Posterior vena cava (tissue), 2 donors: Measurements from ENCODE around the gene PYGL. TPM values are rescaled to one million over a fixed set of nuclear protein-coding genes. Genes with fewer than 3 reads are reported as not detected.
A peak's percentile ranks its signal among the peaks of the same experiment; 100 is the strongest.
"Not testable (repeated sequence)": the region's sequence is repeated elsewhere in the genome, so short reads cannot be mapped to it uniquely, and the experiment has no call there.

Experiments used
- DNase-seq: peaks from one replicate; pipeline ENCODE4 v3.0.0-alpha.2; 2020; ENCODE audit warnings: low spot score
- intact Hi-C, 2 donors: fragments of 100-400 bp; cut with DNase I; formaldehyde crosslinking; loops; one replicate each; pipeline versions ENCODE4 v1.14.1 to v1.14.2; 2022 to 2023
- total RNA-seq, 2 donors: library from RNA; stranded (reverse); fragmentation: NEBNext Ultra II Directional; extraction: Animal tissue kit (Norgen Biotek cat#: 25700); gene quantifications; one replicate each; pipeline ENCODE4 v1.2.1, GENCODE V29; 2021
- donor health status: DM: yes; HTN: yes; CAD: no.
- donor health status: DM: yes; HTN: yes; CAD: no.

The PYGL gene
- total RNA-seq, 2 donors from 2014 or later = 45.5 to 52.0 TPM

DNA sequence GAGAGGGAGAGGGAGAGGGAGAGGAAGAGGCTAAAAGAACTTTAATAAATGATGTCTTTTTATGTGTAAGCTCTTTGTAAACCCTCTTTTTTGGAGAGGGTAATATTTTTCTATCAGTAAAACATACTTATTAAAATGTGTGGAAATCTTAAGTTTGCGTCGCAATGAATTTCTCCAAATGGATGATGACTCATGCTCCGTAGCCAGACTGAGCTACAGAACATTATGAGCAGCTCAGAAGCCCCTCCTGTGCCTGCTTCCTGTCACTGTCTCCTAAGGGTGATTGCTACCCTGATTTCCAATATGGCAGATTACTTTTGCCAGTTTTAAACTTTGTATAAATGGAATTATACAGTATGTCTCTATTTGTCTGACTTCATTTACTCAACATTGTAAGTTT, 13.0 kb upstream of the PYGL start:
- intact Hi-C loops = no loop called here
- DNase-seq = no peak

DNA sequence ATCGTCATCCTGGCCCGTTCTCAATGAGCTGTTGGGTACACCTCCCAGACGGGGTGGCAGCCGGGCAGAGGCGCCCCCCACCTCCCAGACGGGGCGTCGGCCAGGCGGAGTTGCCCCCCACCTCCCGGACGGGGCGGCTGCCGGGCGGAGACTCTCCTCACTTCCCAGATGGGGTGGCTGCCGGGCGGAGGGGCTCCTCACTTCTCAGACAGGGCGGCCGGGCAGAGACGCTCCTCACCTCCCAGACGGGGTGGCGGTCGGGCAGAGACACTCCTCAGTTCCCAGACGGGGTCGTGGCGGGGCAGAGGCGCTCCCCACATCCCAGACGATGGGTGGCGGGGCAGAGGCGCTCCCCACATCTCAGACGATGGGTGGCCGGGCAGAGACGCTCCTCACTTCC, 12.1 kb upstream of the PYGL start:
- intact Hi-C loops, DNase-seq: not testable (repeated sequence)

DNA sequence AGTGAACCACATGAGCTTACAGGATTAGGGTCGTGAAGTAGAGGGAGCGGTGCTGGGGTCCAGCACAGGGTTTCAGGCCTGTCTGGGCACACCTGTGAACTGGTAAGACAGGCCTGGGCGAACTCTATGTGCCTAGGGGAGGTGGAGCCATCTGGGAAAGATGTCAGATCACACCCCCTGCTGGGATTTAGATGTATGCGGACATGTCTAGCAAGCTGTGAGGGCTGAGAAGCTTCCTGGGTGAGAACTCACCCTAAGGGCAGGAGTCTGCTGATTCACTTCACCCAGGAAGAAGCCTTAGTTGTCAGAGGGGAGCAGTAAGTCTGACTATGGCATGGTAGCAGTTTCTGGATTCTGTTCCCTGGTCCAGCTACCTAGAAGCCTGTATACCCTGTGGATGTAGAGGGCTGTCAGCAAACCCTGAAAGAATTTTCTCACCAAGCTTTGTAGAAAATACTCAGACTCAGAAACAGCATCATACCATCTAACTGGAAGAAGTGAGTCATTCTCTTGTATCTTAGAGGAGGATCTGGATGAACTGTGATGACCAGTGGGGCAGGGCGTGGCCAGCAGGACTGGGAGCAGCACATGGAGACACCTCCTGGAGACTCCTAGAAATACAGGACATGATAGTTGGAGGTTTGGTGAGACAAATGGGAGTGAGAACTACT, 11.2 kb upstream of the PYGL start:
- intact Hi-C loops = loop anchor here in 1 of 2 donors (1.0 kb wide), 1 partner anchor 34 kb away; no protein-coding TSS in a partner anchor
- peak; percentile 94 for DNase-seq

GRCh38 chr14:50954811-50955372, 10.6 kb upstream of the PYGL start:
- no peak for DNase-seq
- intact Hi-C loops = loop anchor here in 1 of 2 donors (1.0 kb wide), 1 partner anchor 34 kb away; no protein-coding TSS in a partner anchor

DNA sequence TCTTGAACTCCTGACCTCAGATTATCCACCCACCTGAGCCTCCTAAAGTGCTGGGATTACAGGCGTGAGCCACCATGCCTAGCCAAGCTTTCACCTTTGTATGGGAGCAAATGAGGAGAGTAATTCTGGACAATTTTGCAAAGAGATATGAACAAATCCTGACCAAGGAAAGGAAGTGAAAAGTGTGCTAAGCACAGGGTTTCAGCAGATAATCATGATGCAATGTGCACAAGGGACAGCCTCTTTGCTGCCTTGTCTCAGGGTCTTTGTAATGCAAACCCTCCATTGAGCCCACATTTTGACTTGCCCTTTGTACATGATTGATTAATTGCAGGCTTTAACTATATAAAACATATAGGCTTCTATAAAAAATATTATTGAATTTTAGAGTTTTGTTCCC, 9.2 kb upstream of the PYGL start:
- no peak for DNase-seq
- intact Hi-C loops = no loop called here

GRCh38 chr14:50951032-50951431, 6.7 kb upstream of the PYGL start:
- intact Hi-C loops = no loop called here
- DNase-seq = no peak

GRCh38 chr14:50948205-50948604, 3.9 kb upstream of the PYGL start:
- DNase-seq = no peak
- intact Hi-C loops = loop anchor here in 1 of 2 donors (10.0 kb wide), 1 partner anchor 287 kb away; no protein-coding TSS in a partner anchor

DNA sequence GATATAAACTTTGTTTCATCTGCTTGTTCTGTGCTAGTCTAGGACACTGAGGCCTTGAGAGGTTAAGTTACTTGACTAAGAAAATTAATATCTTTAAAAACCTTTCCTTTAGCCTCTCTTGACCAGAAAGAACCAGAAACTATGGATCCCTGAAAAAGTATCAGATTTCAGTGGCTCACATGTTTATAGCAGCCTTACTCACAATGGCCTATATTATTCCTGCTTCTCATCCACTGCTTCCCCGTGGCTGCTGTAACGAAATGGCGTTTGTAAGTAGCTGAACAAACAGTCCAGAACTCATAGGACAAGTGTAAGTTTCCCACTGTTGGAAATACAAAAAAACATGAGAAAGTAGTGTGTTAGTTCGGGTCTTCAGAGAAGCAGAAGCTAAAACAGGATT, 3.2 kb upstream of the PYGL start:
- intact Hi-C loops = loop anchor here in 1 of 2 donors (10.0 kb wide), 1 partner anchor 287 kb away; no protein-coding TSS in a partner anchor

DNA sequence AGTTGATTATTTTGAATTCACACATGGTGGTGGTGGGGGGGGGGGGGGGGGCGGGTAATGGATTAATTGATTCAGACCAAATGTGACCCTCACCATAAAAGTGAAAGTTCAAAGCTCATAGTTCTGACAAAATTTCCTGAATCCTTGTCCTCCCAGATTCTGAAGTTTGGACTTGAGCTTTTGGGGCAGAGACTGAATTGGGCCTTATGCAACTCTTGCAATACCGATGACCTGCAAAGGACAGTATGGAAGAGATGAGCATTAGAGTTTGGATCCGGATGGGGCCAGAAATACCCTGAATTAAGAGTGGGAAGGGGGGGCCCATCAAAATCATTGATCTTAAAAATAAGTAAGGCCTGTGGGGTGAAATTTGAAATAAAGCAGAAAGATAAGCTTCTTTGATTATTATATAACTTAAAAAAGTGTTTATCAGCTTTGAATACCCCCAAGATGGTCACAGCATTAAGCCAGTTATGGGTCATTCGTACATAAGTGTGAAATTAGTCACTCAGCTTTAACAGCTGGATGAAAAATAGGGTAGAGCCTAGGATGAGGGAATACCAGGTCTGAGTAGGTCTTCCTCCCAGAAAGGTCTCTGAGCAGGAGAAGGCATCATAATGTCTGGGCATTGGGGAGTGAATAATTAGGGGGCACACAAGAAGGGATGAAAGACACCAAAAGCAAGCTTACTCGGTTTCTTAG, 2.1 kb upstream of the PYGL start:
- intact Hi-C loops = loop anchor here in 1 of 2 donors (10.0 kb wide), 1 partner anchor 288 kb away; no protein-coding TSS in a partner anchor
- no peak for DNase-seq

More for the DNA sequence above, 3.2 kb upstream of the PYGL start:
- no peak for DNase-seq

DNA sequence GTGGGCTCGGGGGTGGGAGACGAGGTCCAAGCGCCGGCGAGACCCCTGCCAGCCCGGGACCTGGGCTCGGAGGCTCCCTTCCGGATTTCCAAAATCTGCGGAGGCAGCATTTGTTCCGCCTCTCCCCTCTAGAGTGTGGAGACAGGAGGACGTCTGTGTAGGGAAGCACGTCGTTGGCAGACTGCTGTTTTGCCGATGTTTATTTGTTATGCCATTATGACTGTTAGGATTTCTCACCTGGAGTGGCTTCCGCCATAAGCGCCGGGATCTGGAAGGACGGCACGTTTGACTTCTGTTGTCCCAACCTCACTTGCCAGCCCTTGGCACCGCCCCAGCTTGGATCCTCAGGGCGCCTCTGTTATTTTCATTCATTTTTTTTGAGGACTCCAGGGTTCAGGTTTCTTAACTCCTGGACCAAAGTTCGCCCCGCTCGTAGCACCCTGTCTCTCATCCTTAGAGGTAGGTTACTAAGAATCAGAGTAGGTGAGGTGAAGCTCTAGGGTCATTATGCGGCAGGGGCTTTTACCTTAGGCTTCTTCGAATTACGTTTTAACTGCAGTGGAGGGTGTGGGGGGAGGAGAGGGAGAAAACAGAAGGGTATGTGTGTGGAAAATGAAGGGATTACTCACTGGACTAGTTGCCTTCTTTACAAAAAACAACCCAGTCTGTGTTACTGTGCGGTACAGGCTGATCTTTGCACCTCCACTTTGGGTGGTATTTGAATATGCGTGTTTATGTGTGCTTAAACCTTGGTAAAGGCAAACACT, 547 bp upstream of the PYGL start:
- peak; percentile 88 for DNase-seq
- intact Hi-C loops = loop anchor here in 1 of 2 donors (10.0 kb wide), 1 partner anchor 290 kb away; no protein-coding TSS in a partner anchor

DNA sequence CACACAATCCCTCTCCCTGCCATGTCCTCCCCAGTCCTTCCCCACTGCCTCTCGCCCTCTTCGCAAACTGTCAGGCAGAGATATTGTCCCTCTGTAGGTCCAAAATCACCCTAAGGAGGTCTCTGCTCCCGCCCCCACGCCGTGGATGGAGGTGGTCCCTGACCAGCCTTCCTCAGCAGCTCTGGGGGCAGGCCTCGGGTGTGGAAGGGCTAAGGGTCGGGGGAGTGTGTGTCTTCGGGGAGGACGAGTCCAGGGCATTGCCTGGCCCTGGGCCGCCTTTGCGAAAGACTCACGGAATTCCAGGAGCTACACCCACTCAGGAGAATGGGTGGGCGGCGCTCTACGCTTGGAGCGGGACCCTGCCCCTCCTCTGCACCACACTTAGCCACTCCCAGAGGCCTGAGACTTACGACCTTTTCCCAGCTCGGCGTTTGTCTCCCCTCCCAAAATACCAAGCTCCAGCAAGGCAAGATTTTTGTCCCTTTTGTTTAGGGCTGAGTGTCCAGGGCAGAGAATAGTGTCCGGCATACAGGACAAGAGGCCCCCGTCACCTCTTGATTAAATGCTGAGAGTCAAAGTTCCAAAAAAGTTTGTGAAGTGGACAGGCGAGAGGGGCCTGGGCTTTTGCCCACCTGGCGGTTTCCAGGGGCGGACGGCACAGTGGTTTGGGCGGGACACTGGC, 881 bp downstream of the PYGL start:
- intact Hi-C loops = loop anchor here in 1 of 2 donors (10.0 kb wide), 1 partner anchor 291 kb away; no protein-coding TSS in a partner anchor
- DNase-seq = peak; percentile 87

DNA sequence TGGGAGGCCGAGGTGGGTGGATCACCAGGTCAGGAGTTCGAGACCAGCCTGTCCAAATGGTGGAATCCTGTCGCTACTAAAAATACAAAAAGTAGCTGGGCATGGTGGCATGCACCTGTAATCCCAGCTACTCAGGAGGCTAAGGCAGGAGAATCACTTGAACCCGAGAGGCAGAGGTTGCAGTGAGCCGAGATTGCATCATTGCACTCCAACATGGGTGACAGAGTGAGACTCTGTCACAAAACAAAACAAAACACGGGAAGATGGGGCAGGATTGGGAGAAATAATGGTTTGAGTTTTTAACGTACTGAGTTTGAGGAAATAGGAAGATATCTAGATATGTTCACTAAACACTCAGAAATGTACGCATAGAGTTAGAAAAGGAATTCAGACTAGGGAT, 2.6 kb downstream of the PYGL start:
- DNase-seq = not testable (repeated sequence)
- intact Hi-C loops = loop anchor here in 1 of 2 donors (10.0 kb wide), 1 partner anchor 293 kb away; no protein-coding TSS in a partner anchor

DNA sequence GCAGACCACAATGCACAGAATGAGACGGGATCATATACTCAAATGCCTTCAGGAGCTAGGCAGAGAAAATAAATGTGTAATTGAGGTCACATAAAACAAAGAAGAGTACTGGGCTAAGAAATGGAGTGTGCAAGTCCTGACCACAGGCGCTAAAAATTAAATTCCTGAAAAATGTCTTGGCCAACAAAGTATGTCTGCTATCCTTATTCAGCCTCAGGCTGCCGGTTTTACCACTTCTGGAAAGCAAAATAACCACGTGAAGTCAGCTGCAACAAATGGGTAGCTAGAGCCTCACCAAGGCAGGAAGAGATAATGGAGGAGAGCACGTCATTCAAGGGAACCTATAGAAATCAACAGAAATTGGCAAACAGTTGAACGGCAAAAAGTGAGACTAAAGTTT, 3.1 kb downstream of the PYGL start:
- intact Hi-C loops = loop anchor here in 1 of 2 donors (10.0 kb wide), 1 partner anchor 294 kb away; no protein-coding TSS in a partner anchor
- DNase-seq = no peak

- DNase-seq = no peak
- intact Hi-C loops = no loop called here
Measured at GRCh38 chr14:50937800-50938199, 6.5 kb downstream of the PYGL start.

- intact Hi-C loops = no loop called here
- DNase-seq = no peak
Measured at GRCh38 chr14:50937325-50937724, 7.0 kb downstream of the PYGL start.

DNA sequence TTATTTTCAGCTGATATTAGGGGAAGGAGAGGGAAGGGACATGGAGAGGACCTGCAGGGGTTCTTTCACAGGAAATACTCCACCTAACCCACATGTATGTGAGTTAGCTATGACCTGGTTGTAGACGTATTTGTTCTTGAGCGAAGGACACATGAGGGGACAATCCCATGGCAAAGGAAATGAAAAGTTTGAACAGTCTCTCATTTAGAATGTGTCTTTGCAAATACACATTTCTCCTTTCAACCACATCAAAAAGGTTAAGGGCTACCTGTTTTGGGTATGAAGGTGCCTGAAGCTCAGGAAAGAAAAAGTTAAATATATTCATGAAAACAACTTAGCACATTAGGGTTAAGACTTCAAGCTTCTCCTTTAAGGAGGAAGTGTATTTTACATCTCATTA, 7.4 kb downstream of the PYGL start:
- intact Hi-C loops = no loop called here
- DNase-seq = no peak

GRCh38 chr14:50936016-50936340, 8.3 kb downstream of the PYGL start:
- DNase-seq = no peak
- intact Hi-C loops = no loop called here

- no peak for DNase-seq
- intact Hi-C loops = no loop called here
Measured at GRCh38 chr14:50935126-50936015, 8.9 kb downstream of the PYGL start.
